ENCODE data around the gene MAP3K9. TPM values are rescaled to one million over a fixed set of nuclear protein-coding genes. Genes with fewer than 3 reads are reported as not detected.

Gene MAP3K9
- total RNA-seq, 4 donors from 2014 or later = 12.6 to 16.5 (median 14.7) TPM

- Histone ChIP-seq H3K36me3 (no peaks in the 10 kb centered on the region), H3K27ac (no peak overlapping the region), H3K4me1 (no peaks in the 10 kb centered on the region), H3K9me3 (no peaks in the 10 kb centered on the region), H3K27me3 (no peaks in the 10 kb centered on the region), H3K4me3 (no peak overlapping the region)
- TF ChIP-seq POLR2AphosphoS5 (IDR thresholded peaks at IDR 0.05) (no peak), CTCF (IDR thresholded peaks at IDR 0.05) (no peak), POLR2A (IDR thresholded peaks at IDR 0.05) (no peak), EP300 (IDR thresholded peaks at IDR 0.05) (no peak)
- no peak for DNase-seq (ENCODE audit: low spot score in 2 of 2)
- 96% methylated on average over 5 of the region's 5 CpGs for WGBS
These were observed 24.6 kb upstream of the MAP3K9 start for GRCh38 chr14:70833884-70834283.

- Histone ChIP-seq H3K27ac (no peak overlapping the region), H3K27me3 (no peaks in the 10 kb centered on the region), H3K4me1 (no peaks in the 10 kb centered on the region), H3K9me3 (no peaks in the 10 kb centered on the region), H3K36me3 (no peaks in the 10 kb centered on the region), H3K4me3 (no peak overlapping the region)
- TF ChIP-seq CTCF (IDR thresholded peaks at IDR 0.05) (no peak), POLR2AphosphoS5 (IDR thresholded peaks at IDR 0.05) (no peak), POLR2A (IDR thresholded peaks at IDR 0.05) (no peak), EP300 (IDR thresholded peaks at IDR 0.05) (no peak)
- 66% methylated on average over 16 of the region's 16 CpGs for WGBS
- DNase-seq (ENCODE audit: low spot score in 2 of 2) = no peak
These were observed 23.4 kb upstream of the MAP3K9 start for GRCh38 chr14:70832561-70833305.

GRCh38 chr14:70830998-70831781 is 21.9 kb upstream of the MAP3K9 start:
- no peaks in the 10 kb centered on the region for H3K27me3 ChIP-seq
- H3K4me1 ChIP-seq = no peaks in the 10 kb centered on the region
- H3K36me3 ChIP-seq = no peaks in the 10 kb centered on the region
- H3K27ac ChIP-seq = no peak overlapping the region
- no peak for DNase-seq (ENCODE audit: low spot score in 2 of 2)
- no peaks in the 10 kb centered on the region for H3K9me3 ChIP-seq
- WGBS = 74% methylated on average over 5 of the region's 5 CpGs
- H3K4me3 ChIP-seq = no peak overlapping the region
- TF ChIP-seq POLR2A (IDR thresholded peaks at IDR 0.05) = no peak
- no peak for TF ChIP-seq POLR2AphosphoS5 (IDR thresholded peaks at IDR 0.05)
- TF ChIP-seq EP300 (IDR thresholded peaks at IDR 0.05) = no peak
- no peak for TF ChIP-seq CTCF (IDR thresholded peaks at IDR 0.05)

GRCh38 chr14:70828188-70828587 is 18.9 kb upstream of the MAP3K9 start:
- H3K27ac ChIP-seq = no peak overlapping the region
- peaks cover 2% of the 10 kb centered on the region for H3K27me3 ChIP-seq
- 97% methylated on average over 3 of the region's 3 CpGs for WGBS
- no peak for TF ChIP-seq POLR2A (IDR thresholded peaks at IDR 0.05)
- TF ChIP-seq EP300 (IDR thresholded peaks at IDR 0.05) = no peak
- no peak for TF ChIP-seq POLR2AphosphoS5 (IDR thresholded peaks at IDR 0.05)
- no peak for TF ChIP-seq CTCF (IDR thresholded peaks at IDR 0.05)
- no peaks in the 10 kb centered on the region for H3K4me1 ChIP-seq
- H3K9me3 ChIP-seq = no peaks in the 10 kb centered on the region
- no peaks in the 10 kb centered on the region for H3K36me3 ChIP-seq
- no peak overlapping the region for H3K4me3 ChIP-seq
- DNase-seq (ENCODE audit: low spot score in 2 of 2) = no peak

- 90% methylated on average over 6 of the region's 6 CpGs for WGBS
- Histone ChIP-seq H3K9me3 (no peaks in the 10 kb centered on the region), H3K27me3 (peaks cover 2% of the 10 kb centered on the region)
These were observed 18.4 kb upstream of the MAP3K9 start for GRCh38 chr14:70827752-70828151.

More at GRCh38 chr14:70827752-70828151, 18.4 kb upstream of the MAP3K9 start:
- no peak for DNase-seq (ENCODE audit: low spot score in 2 of 2)
- H3K27ac ChIP-seq = no peak overlapping the region
- TF ChIP-seq CTCF (IDR thresholded peaks at IDR 0.05) (no peak), POLR2AphosphoS5 (IDR thresholded peaks at IDR 0.05) (no peak), POLR2A (IDR thresholded peaks at IDR 0.05) (no peak), EP300 (IDR thresholded peaks at IDR 0.05) (no peak)
- peaks cover under 1% of the 10 kb centered on the region for H3K4me1 ChIP-seq
- no peak overlapping the region for H3K4me3 ChIP-seq
- no peaks in the 10 kb centered on the region for H3K36me3 ChIP-seq

All from suprapubic skin (tissue), 4 donors.